A673 (cell line): ENCODE results near the gene SLC22A1.

ENCODE experiments used
- CTCF ChIP-seq: fragments of 300-800, 200-600 bp; sonication (generic); conservative IDR thresholded peaks from 2 replicates; pipeline ENCODE4 v1.5.1; 2017; ENCODE audit warnings: low read depth, mild to moderate bottlenecking, antibody characterized with exemption, low read length, moderate library complexity, mixed read lengths
- EZH2 ChIP-seq: fragments of 200-600 bp; sonication (generic); IDR thresholded peaks from 2 replicates; pipeline ENCODE4 v1.6.1; 2017; ENCODE audit warnings: borderline replicate concordance, low read depth, mild to moderate bottlenecking, mixed read lengths, antibody characterized with exemption, low read length; ENCODE audit not compliant: poor library complexity, severe bottlenecking

DNA sequence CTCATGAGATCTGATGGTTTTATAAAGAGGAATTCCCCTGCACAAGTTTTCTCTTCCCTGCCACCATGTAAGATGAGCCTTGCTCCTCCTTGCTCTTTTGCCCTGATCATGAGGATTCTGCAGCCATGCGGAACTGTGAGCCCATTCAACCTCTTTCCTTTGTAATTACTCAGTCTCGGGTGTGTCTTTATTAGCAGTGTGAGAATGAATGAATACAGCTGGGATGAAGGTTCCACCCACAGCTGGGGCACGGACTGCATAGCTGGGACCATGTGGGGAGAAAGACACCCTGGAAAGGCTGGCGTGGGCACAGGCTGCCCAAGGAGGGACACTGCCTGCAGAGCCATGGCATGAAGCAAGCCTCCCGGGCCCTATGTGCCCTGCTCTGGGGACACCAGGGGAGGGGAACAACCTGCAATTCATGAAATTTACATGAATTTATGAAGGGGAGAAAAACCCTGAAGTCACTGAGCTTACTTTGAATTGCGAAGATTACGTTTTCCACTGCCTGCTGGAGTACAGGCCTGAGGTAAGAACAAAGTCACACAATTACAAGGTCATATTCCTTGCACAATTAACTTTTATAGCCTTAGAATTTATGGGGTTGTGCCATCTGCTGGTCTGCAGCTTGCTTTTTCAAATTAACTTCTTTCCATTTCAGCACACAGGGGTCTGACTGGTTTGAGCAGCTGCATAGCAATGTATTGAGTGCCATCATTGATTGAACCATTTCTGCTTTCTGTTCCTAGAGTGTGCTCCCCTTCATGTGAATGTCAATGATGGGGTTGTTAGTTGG lies 46.2 kb downstream of the SLC22A1 start:
- no peak for TF ChIP-seq CTCF
- TF ChIP-seq EZH2 = no peak
